Erythroblast (primary cell): Measurements from ENCODE around the gene NDUFA7.

ENCODE experiments used
- GATA1 ChIP-seq: IDR thresholded peaks from 2 replicates; pipeline ENCODE4 v1.6.1; 2011; ENCODE audit warnings: low read depth, mild to moderate bottlenecking, control low read depth, low read length, moderate library complexity
- POLR2A ChIP-seq: IDR thresholded peaks from 2 replicates; pipeline ENCODE4 v1.6.1; 2011; ENCODE audit warnings: mild to moderate bottlenecking, low read length

DNA sequence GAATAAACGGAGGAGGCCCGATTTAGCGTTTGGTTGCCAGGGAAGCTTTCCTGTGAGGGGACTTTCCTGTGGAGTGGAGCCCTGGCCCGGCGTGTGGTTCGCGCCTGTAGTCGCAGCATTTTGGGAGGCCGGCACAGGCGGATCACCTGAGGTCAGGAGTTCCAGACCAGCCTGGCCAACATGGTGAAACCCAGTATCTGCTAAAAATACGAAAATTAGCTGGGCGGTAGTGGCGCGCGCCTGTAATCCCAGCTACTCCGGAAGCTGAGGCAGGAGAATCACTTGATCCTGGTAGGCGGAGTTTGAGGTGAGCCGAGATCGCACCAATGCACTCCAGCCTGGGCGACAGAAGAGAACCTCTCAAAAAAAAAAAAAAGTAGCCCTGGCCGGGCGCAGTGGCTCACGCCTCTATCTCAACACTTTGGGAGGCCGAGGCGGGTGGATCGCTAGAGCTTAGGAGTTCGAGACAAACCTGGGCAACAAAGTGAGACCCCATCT is 14.9 kb upstream of the NDUFA7 start:
- TF ChIP-seq POLR2A (no peak), GATA1 (no peak)
